GM21447 (cell line): ENCODE data around the gene ARHGAP15.

Experiments
- ATAC-seq: cut with Tn5 transposase; IDR thresholded peaks from one replicate; pipeline ENCODE4 v1.9.1; 2021; ENCODE audit not compliant: unreplicated experiment

ARHGAP15 gene

DNA sequence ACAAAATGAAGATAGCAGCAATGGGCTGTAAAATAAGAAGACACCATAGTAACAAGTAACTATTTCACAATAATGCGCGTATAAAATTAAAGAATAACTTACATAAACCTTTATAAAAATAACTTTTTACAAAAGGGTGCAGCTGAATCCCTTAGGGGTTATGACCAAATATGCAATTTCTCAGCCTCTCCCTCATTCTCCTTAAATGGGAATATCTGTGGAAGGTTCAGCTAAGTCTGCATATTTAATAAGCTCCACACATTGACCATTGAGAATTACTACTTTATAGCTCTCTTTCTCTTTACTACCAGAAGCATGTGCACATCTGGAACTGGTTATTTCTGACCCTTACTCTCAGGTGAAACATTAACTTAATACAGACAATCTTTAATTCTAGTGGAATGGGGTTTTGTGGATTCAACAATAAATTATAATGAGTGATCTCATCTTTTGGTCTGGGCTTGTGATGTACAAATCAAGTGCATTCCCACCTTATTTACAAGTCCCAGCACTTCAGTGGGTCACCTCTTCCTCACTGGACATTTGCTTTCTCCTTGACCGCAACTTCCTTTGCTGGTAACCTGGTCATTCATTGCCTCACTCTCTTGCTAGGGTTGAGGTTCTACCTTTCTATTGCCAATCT, 15.7 kb downstream of the ARHGAP15 start:
- ATAC-seq, result no peak

DNA sequence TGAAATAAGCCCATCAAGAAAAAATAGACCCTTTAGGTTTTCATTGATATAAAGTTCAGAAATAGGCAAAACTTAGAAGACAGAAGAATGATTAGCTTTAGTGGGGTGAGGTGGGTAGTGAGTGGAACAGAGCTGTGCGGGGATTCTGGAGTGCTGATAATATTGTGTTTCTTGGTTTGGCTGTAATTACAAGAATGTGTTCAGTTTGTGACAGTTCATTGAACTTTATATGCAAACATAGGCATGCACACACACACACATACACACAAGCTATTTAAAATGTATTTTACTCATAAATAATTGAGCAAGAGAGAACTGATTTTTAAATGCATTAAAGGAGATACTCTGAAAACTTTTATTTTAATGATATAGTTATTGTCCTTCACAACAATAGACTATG, 17.1 kb downstream of the ARHGAP15 start:
- ATAC-seq, result no peak

DNA sequence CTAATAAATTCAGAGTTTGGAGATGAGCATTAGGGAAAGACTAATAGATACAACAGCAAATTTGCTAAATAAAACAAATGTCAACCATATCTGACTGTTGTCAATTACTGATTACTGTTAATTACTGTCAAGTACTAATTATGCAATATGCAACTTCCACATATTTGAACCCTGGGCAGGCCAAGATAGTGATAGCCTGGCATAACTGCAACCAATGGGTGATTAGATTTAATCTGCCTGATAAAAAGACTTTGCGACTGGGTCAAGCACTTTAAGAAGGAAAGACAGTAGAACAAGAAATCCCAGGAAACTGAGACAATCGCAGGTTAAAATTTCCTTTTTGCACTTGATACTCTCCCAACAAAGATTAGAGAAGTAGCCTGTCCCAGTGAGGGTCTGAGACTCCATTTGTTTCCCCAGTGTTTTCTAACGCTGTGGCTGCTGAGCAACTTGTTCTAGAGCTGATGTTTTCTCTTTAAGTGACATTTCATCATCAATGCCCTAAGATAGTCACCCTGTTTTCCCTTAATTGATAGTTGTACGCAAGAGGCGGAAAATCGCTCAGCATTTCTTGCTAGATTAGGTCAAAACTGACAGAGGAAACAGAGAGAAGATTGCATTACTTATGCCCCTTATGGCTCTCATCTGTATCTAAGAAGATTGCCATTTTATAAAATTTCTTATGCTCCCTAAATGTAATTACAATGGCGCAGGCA, 17.8 kb downstream of the ARHGAP15 start:
- ATAC-seq, result no peak

DNA sequence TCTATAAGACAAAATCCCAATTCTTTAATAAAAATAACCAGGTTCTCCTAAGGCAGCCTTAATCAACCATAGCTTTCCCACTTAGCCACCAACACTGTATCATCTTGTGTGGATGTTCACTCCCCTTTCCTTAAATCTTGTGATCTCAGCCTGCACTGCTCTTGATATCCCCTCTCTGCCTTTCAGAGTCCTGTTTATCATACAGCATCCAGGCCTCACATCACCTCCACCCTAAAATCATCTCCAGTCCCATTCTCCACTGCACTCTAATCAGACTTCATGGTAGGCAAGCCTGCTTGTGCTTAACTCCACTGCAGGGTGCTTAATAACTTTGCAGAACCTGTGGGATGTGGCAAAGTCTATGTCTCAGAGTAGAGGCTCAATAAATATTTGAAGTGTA, 18.8 kb downstream of the ARHGAP15 start:
- no peak for ATAC-seq

DNA sequence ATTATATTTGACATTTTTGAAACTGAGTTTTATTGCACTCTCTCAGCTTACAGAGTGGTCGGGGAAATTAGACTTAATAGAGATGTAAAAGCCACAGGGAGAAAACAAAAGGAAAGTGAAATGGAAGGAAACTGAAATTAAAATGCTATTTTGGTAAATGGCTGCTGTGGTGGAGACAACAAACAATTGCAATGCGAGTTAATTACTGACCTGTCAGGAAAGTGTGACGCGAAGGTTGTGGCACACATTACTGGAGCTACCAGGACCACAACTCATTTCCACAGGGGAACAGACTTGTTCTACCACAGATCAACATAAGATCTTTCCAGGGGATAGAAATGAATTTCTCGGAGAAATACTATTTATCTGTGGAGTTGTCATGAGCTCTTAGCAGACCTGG, 19.5 kb downstream of the ARHGAP15 start:
- peak; percentile 63 for ATAC-seq

DNA sequence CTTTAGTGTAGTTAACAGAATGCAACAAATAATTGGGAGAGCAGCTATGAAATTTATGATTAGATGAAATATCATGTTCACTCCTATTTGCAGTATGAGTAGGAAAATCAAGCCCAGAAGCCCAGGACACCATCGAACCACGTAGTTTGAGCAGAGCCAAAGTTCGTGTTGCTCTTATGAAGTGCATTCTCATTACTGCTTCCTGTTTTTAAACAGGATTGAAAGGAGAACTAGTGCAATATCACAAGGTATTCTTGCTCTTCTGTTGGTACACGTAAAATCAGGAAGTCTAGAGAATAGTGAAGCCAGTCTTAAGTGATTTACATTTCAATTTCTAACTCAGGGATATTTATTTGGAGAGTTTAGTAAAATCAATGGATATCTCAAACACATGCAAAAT, 21.1 kb downstream of the ARHGAP15 start:
- ATAC-seq, result peak; percentile 61

DNA sequence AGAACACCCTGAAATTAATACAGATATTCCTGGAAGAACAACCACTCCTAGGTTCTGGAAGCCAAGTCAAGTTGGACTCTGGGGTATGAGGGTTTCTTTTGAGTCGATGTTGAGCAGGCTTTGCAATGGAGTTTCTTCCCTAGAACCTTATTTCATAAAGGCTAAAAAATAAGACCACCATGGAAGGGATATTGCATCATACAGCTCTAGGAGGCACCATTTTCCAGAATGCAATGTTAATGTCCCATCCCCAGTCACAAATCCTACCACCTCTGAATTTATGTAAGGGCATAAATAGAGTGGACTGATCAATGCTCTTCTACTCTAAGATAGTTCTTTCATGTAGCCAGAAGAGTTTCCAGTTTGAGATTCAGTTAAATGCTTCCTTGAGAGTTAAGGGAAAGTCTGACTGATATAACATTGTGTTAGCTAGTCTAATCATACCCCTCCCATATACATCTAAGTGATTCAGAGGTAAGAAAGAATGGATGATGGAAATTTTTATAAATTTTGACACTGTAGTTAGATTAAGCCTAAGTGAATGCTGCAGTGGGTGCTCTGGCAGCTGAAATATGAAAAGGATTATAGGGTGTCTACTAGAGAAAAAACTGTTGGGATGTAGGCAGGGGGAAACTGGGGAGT, 22.0 kb downstream of the ARHGAP15 start:
- ATAC-seq, result no peak

DNA sequence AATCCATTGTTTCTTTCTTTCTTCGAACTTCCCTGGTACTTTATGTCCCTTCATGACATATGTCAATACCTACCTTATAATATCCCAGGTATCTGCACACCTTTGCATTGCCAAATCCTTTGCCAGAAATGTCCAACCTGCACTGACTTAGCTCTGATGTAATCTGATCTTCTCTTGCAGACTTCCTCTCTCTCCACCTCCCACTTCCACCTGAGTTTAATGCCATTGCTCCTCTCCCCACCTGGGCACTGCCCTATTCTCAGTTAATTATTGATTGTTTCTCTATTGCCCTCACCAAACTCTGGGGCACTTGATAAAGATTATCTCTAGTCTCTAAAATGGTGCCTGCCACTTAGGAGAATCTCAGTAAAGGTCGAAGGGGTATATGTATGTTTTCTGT, 23.0 kb downstream of the ARHGAP15 start:
- ATAC-seq, result no peak

DNA sequence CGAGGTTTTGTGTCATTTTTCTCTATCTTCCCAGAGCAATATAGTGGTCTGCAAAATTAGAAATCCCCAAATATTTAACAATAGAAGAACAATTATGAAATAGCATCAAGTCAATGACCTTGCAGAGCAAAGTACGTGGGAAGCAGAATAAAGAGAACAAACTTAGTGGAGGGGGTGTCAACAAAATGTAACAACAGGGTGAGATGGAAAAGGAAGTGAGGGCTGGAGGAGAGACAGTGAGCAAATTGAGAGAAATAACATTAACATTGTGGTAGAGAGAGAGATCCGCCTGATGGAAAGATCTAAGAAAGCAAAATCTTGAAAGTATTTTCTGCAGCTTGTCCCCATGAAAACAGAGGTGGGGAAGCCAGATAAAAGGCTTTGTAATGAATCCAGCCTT, 23.4 kb downstream of the ARHGAP15 start:
- no peak for ATAC-seq

DNA sequence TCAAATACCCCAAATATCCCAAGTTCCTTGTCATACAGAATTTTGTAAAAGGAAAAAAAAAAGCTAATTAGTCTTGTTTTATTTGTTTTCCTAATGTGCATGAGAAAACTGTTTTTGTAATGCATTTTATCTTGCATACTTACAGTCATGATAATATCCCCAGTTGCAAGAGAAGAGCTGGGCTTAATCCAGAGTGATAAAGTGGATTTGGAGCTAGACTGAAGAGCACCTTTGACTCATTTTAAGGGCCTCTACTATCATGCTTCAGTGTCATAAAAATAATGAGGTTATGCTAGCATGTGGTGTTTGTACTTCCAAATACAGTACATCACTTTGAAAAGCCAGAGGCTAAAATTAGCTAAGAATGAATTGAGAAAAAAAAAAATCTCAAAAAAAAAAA, 26.4 kb downstream of the ARHGAP15 start:
- ATAC-seq, result no peak

DNA sequence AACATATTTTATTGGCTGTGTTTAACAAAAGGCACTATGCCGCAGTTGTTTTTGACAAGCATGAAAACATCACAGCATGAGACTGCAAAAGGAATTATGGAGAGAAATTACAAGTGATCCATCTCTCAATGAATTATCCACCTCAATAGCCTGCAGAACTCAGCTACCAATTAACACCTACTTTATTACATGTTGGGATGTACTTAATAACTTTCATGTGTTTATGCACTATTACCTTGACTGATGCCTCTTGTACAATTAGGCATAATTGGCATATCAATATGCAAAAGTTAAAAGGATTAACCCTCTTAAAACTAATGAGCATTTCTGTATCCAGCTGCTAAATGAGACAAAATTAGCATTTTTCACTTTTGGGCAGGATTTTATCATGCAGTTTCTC, 27.8 kb downstream of the ARHGAP15 start:
- ATAC-seq, result no peak

DNA sequence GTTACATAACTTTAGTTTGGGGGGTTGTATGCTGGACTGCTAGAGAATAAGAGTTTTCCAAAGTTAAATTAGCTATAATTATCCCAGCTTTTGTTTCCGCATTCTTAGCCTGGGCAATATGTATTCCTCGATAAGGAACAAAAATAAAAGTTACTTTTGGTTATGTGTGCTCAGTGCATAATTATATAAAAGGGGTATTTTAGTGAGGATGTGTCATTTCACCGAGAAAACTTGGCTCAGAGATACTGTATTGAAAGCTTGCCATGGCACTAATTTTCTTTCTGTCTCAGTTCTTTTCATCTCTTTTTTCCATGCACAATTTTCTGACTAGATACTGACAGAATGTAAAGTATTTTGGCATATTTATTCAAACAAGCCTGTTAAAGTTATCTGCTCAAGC, 28.2 kb downstream of the ARHGAP15 start:
- ATAC-seq, result no peak

DNA sequence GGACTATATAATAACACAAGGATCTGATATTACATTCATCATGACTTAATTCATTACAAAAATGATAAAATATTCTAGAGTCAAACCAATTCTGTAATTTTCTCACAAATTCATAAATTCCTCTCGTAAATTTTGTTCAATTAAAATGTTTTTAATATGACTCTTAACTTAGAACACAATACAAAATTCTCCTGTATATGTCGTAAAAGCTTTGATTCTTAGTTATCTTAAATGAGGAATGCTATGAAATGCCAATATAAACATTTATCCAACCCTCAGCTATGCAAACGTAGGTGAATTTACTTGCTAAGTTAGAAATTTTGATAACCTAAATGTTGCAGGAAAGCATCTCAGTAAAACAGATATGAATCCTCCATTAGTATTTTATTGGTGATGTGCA, 28.9 kb downstream of the ARHGAP15 start:
- ATAC-seq, result no peak

DNA sequence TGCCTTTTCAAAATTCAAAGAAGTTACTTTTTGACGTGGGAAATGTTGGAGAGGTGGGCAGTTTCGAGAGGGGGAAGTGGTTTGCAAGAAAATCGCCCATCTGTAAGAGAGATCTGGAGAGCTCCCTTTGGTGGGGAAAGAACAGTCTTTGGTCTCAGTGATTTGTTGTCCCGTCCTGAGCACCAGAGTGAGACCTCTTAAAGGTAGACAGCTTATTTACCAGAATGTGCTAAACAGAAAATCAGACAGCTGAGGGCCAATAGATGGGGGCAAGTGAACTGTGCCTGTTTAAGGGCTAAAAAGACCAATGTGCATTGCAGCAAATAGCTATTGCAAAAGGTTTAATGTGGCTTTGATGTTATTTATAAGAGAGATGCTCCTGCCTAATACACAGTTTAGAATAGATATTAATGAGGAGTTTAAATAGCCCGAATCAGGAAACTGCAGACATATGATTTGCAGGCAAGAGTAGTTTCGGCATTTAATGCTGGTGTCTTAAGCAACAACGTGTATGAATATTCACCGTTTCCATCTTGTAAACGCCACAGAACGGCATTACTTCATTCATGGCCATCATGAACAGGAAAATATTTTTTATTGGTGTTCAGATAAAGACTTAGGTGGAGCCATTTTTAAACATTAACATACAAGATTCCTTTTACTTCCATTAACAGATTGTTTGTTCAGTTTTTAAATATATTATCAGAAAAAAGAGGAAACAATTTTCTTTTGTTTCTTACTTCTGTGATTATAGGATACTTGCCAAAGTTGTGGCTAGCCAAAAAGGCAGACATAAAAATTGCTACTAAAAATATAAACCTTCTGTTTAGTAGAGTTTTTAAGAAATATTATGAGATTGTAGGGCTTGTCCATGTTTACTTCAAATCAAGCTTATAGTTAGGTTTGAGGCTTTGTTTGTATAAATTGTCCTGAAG, 29.6 kb downstream of the ARHGAP15 start:
- ATAC-seq, result peak; percentile 55

DNA sequence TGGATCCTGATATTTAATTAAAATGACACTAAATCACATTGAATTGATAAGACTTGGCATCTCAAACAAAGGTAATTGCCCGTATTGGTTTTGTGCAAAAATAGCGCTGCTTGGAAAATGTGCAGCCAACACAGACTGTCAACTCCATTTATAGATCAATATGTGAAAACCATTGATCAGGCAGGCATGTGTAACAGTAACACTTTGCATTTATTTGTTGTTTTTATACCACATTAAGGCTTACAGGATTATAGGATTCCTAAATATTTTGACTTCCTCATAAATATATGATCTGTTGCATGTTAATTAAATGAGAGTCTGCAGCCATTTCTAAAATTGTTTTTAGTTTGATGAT, 30.2 kb downstream of the ARHGAP15 start:
- no peak for ATAC-seq

DNA sequence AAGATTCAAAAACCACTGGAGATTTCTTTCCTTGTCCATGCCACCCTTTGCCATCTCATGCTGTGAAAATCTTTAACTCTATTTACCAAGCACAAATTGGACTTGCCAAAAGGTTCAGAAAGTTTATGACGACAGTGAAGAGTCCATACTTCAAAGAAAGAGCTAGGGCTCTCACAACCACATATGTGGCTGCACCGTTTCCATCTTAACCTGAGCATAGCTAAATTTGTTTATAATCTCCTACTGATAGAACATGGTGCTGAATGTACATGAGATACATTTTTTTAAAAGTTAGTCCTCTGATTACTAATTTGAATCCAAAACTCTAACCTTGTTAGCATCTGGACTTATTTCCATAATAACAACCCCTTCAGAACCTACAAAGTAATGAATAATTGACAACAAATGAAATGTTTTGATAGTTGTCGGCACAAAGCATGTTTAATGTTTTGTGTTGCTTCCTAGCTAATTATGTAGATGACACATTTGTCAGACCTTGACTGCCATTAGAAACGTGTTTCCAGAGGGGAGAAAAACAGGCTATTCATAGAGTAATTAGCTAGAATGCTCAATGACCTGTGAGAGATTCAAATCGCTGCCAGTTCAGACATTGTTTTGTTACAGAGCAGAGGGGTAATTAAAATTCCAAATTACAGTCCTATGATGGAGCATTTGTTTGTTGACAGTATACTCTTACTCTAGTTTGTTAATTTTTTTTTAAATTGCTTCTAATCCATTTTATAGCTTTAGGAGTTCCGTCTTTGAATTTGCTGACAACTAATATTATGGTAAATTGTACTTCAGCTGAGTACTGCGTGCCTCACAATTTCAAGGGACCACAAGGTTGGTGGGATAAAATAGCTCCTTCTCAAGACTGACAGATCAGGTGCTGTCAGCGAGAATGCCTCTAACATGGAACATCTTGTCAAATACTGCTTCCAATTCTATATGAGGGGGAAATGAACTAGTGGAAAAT, 31.8 kb downstream of the ARHGAP15 start:
- ATAC-seq, result no peak

DNA sequence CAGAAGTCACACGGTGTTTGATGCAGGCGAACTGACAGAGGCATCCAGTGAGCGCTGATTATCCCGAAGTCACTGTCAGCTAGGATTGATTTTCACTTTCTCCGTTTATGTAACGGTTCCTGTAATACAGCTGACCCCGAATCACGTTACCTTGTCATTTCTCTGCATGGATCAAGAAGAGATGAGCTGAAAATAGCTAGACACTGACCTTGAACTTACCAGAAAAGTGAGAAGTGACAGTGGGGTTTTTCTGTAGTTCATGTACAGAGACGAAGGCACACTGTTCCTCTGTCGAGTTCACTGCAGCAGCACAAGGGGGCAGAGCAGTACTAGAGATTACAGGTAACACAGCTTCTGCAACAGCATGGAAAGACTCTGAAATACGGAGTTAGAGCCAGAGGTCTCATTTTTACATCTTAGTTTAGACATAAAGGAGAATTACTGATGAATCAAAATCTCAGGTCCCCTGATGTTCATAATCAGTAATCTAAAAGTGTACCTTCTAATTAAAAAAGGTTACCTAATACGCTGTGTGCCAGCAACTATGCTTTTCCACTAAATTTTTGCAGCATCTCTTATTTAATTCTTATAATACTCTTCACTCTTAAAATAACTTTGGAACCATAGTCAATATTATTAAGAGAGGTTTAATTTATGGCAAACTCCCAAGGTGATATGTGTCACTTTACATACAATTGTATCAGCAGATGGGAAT, 33.1 kb downstream of the ARHGAP15 start:
- peak; percentile 82 for ATAC-seq

DNA sequence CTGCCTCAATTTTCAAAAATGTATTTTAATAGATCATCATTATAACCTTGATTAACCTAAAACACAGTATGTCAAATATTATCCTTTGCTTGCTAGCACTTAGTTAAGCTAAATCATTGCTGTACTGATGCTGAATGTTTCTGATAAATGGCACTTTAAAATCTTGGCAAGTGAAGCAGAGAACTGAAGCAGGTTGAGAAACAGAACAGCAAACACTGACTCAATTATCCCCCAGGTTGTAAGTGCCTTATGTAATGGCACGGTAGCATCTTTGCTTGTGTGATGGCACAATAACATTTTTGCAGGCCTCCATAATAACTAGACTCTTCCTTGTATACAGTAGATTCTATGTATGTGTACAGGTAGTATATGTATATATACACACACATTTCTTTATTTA, 33.8 kb downstream of the ARHGAP15 start:
- ATAC-seq, result no peak

DNA sequence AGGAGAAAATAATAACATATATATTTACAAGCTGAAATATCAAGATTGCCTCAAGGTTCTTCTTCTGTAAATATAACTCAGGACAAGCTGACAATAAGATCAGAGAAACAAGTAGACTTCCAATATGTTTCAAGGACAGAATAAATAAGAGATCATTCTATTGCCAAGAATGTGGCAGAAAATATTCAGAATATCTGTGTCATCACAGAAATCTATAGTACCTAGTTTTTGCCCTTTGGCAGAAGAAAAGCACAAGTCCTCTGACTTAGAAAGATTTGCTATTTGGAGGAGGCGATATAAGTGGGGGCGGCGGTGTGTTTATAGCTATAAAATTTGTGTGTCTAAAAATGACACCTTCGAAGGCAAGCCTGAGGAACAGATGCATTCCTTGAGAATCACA, 34.3 kb downstream of the ARHGAP15 start:
- ATAC-seq, result no peak

DNA sequence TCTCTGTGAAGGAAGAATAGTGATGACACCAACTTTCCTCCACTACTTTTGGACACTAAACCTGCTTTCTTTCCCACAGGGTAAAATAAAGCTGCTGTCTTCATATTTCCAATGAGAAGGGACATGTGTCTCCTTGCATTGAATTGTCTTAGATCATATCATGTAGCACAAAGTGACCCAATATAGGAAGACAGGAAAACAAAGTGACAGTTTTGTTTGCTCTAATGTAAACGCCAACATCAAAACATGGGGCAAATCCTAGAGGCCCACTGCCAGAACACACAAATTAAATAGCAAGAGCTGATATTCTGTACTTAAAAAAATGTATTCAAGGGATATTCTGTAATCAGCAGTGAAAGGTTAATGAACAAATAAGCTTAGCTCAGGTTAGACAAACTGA, 36.1 kb downstream of the ARHGAP15 start:
- no peak for ATAC-seq
